Measurements from ENCODE around the gene PIWIL4.

Gene PIWIL4

GRCh38 chr11:94567181-94567670 lies at the start of gene PIWIL4:
TSS of gene PIWIL4 (plus strand) at chr11:94567368. CDS start at chr11:94567519, 151 bp downstream.
- DNase-seq (no peak), ATAC-seq (no peak)

- no peak for ATAC-seq
- no peak for DNase-seq
Measured at GRCh38 chr11:94518300-94518699, 48.9 kb upstream of the PIWIL4 start.

- ATAC-seq = peak; percentile 40
- no peak for DNase-seq
Measured at GRCh38 chr11:94519478-94520084, 47.6 kb upstream of the PIWIL4 start.

- DNase-seq (no peak), ATAC-seq (no peak)
Measured at GRCh38 chr11:94521684-94522083, 45.5 kb upstream of the PIWIL4 start.

GRCh38 chr11:94524341-94524740 lies 42.8 kb upstream of the PIWIL4 start:
- no peak for DNase-seq
- ATAC-seq = no peak

- ATAC-seq = no peak
- DNase-seq = no peak
Measured at GRCh38 chr11:94525546-94526324, 41.4 kb upstream of the PIWIL4 start.

- ATAC-seq (no peak), DNase-seq (no peak)
Measured at GRCh38 chr11:94526645-94527438, 40.3 kb upstream of the PIWIL4 start.

- DNase-seq = no peak
- no peak for ATAC-seq
Measured at GRCh38 chr11:94528551-94528950, 38.6 kb upstream of the PIWIL4 start.

- DNase-seq = no peak
Measured at GRCh38 chr11:94532211-94532610, 35.0 kb upstream of the PIWIL4 start.

GRCh38 chr11:94533206-94533605 lies 34.0 kb upstream of the PIWIL4 start:
- ATAC-seq (no peak), DNase-seq (no peak)

More at GRCh38 chr11:94532211-94532610, 35.0 kb upstream of the PIWIL4 start:
- ATAC-seq = no peak

- ATAC-seq (no peak), DNase-seq (no peak)
Measured at GRCh38 chr11:94533696-94534630, 33.2 kb upstream of the PIWIL4 start.

- ATAC-seq (no peak), DNase-seq (no peak)
Measured at GRCh38 chr11:94536386-94536785, 30.8 kb upstream of the PIWIL4 start.

- ATAC-seq (no peak), DNase-seq (no peak)
Measured at GRCh38 chr11:94537031-94537600, 30.1 kb upstream of the PIWIL4 start.

GRCh38 chr11:94539420-94539819 lies 27.7 kb upstream of the PIWIL4 start:
- no peak for ATAC-seq
- DNase-seq = no peak

- peak; percentile 91 for ATAC-seq
- DNase-seq = peak; percentile 81
Measured at GRCh38 chr11:94543695-94544645, 23.2 kb upstream of the PIWIL4 start, which contains the start of gene FUT4. TSS of gene FUT4 (plus strand) at chr11:94543921. CDS start at chr11:94544134, 213 bp downstream.

GRCh38 chr11:94544646-94545263 lies 22.4 kb upstream of the PIWIL4 start:
- DNase-seq (peak; percentile 11), ATAC-seq (peak; percentile 3)

- ATAC-seq (no peak), DNase-seq (no peak)
Measured at GRCh38 chr11:94545264-94546161, 21.7 kb upstream of the PIWIL4 start.

- no peak for DNase-seq
- no peak for ATAC-seq
Measured at GRCh38 chr11:94546162-94546470, 21.1 kb upstream of the PIWIL4 start.

- ATAC-seq = no peak
Measured at GRCh38 chr11:94546886-94547285, 20.3 kb upstream of the PIWIL4 start.

More at GRCh38 chr11:94546886-94547285, 20.3 kb upstream of the PIWIL4 start:
- DNase-seq = no peak

Data from stimulated activated naive CD8-positive, alpha-beta T cell treated with anti-CD3 and anti-CD28 coated beads, Interleukin-15, Interleukin-2, amounts not matched to agents 100 U/mL and 50 U/mL, for 24 hours (primary cell).